ENCODE measurements around the gene GPI.

The GPI gene

GRCh38 chr19:34337739-34338138 is 27.3 kb upstream of the GPI start:
- in situ Hi-C loops (cut with HindIII; ENCODE audit: low sequenced_read_pairs) = no loop called here

- in situ Hi-C loops (cut with HindIII; ENCODE audit: low sequenced_read_pairs) = no loop called here
Measured at GRCh38 chr19:34341935-34342680, 22.9 kb upstream of the GPI start.

GRCh38 chr19:34343751-34344150 is 21.2 kb upstream of the GPI start:
- in situ Hi-C loops (cut with HindIII; ENCODE audit: low sequenced_read_pairs) = no loop called here

DNA sequence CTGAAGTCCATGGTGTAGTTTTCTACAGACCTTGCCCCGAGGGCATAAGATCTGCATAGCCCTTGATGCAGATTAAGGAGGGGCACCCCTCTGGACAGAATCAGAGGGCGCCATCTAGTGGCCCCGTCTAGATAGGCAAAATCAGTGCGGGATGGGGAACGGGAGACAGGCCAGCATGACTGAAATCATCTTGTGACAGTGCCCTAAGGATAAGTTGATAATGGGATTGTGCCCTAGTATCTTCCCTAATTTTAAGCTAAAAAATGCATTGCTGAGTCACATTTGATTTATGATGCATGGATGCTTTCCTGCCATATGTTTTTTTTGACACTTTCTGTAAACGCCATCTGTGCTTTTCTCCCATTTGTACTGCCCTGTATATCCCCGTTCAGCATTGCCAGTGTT is 19.0 kb upstream of the GPI start:
- in situ Hi-C loops (cut with HindIII; ENCODE audit: low sequenced_read_pairs) = no loop called here

- in situ Hi-C loops (cut with HindIII; ENCODE audit: low sequenced_read_pairs) = no loop called here
Measured at GRCh38 chr19:34347561-34348165, 17.3 kb upstream of the GPI start.

- in situ Hi-C loops (cut with HindIII; ENCODE audit: low sequenced_read_pairs) = no loop called here
Measured at GRCh38 chr19:34348899-34349487, 16.0 kb upstream of the GPI start.

- in situ Hi-C loops (cut with HindIII; ENCODE audit: low sequenced_read_pairs) = no loop called here
Measured at GRCh38 chr19:34350161-34350561, 14.8 kb upstream of the GPI start.

DNA sequence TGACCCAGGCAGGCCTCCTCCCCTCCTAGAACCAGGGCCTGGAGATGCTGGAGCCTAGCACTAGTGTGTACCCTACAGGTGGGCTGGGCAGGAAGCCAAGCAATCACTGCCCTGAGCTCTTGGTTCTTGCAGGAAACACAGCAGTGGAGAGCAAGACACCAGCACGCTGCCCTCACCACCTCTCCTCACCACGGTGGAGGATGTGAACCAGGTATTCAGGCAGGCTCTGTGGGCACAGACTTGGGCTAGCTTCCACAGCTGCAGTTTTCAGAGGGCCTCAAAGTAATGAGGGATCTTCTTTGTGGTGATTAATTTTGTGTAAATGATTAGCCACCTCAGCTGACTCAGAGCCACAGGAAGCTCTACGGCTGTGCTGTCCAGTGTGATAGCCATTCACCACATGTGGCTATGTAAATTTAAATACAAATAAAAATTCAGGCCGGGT is 13.6 kb upstream of the GPI start:
- in situ Hi-C loops (cut with HindIII; ENCODE audit: low sequenced_read_pairs) = no loop called here

- in situ Hi-C loops (cut with HindIII; ENCODE audit: low sequenced_read_pairs) = no loop called here
Measured at GRCh38 chr19:34353546-34353945, 11.4 kb upstream of the GPI start.

DNA sequence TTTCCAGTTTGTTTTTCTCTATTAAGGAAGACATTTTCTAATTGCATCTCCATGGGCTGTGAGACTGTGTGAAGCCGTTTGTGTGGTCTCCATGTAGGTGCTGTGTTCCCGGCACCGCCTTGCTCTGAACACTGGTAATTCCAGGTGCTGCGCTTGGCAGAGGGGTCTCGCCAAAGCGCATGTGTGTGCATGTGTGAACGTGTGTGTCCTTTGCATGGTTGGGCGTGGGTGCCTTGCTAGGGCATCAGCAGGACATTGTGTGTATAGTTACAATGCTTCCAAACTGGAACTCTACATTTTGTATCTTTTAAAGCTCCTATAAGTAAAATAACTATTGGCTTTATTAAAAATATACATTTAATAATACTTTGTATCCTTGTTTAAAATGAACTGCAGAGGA is 9.8 kb upstream of the GPI start:
- in situ Hi-C loops (cut with HindIII; ENCODE audit: low sequenced_read_pairs) = no loop called here

- in situ Hi-C loops (cut with HindIII; ENCODE audit: low sequenced_read_pairs) = no loop called here
Measured at GRCh38 chr19:34356875-34357274, 8.1 kb upstream of the GPI start.

DNA sequence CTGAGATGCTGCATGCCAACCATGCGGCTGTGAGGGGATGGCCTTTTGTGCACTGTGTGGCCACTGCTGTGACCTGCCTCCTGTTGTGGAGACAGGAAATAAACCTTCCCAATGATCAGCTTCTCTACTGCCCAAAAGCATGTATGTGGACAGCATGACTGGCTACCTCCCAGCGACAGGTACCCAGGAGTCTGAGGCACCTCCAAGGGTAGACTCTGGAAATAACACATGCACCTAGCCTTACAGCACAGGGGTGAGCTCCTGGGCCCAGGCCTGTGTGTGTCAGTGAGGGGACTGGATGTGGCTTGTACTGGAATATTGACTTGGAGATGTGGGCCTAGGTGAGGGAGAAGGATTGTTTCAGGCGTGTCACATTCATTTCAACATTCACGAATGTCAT is 7.6 kb upstream of the GPI start:
- in situ Hi-C loops (cut with HindIII; ENCODE audit: low sequenced_read_pairs) = no loop called here

GRCh38 chr19:34359140-34359953 is 5.6 kb upstream of the GPI start:
- in situ Hi-C loops (cut with HindIII; ENCODE audit: low sequenced_read_pairs) = no loop called here

DNA sequence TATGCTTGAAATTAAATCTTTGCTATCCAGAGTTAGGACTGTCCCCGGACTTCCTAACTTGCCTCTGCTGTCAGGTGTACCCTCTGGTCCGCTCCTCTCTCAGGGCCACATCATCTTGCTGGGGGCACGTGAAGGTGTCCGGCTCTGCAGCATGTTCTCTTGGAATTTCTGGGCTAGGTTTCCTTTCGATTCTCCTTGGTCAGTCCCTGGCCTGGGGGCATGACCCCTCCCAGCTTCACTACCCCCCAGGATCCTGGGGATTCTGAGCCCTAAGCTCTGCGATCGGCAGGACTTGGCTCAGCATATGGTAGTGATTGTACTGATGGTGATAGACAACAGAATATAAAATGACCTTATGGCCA is 5.1 kb upstream of the GPI start:
- in situ Hi-C loops (cut with HindIII; ENCODE audit: low sequenced_read_pairs) = no loop called here

GRCh38 chr19:34360354-34360909 is 4.6 kb upstream of the GPI start:
- in situ Hi-C loops (cut with HindIII; ENCODE audit: low sequenced_read_pairs) = no loop called here

DNA sequence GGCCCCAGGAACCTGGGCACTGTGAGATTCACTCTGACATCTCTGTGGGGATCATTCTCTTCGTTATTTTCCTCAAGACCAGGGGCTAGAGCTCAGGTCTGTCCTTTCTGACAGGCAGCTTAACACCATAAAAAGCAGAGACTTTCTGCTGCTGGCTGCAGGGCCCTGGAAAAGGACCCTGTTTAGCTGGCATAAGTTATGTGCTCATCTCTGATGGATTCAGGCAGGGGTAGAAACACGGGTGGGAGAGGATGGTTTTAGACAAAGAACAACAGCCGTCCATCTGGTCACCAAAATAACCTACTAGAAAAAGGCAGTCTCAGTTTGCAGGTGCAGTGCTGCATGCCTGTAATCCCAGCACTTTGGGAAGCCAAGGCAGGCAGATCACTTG is 2.3 kb upstream of the GPI start:
- in situ Hi-C loops (cut with HindIII; ENCODE audit: low sequenced_read_pairs) = no loop called here

DNA sequence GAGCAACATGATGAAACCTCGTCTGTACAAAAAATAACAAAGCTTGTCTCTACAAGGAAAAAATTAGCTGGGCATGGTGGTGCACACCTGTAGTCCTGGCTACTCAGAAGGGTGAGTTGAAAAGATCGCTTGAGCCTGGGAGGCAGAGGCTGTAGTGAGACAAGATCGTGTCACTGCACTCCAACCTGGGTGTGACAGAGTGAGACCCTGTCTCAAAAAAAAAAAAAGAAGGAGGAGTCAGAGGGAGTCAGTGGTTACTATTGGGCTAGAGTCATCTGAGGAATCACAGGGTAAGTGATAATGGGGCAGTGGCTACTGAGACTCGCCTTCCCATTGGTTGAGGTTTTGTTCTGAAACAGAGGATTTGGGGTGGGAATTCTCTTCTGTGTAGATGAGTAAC is 1.9 kb upstream of the GPI start:
- in situ Hi-C loops (cut with HindIII; ENCODE audit: low sequenced_read_pairs) = no loop called here

DNA sequence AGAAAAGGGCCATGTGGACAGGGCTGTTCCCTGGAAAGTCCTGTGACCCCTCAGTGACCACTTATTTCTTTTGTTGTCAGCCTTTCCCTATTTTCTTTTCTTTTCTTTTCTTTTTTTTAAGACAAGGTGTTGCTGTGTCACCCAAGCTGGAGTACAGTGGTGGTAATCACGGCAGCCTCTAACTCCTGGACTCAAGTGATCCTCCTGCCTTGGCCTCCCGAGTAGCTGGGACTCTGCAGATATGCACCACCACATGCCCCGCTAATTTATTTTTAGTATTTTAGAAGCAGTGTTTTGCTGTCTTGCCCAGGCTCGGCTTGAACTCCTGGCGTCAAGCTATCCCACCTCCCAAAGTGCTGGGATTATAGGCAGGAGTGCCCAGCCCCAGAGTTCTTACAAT is 1.1 kb upstream of the GPI start:
- in situ Hi-C loops (cut with HindIII; ENCODE audit: low sequenced_read_pairs) = no loop called here

DNA sequence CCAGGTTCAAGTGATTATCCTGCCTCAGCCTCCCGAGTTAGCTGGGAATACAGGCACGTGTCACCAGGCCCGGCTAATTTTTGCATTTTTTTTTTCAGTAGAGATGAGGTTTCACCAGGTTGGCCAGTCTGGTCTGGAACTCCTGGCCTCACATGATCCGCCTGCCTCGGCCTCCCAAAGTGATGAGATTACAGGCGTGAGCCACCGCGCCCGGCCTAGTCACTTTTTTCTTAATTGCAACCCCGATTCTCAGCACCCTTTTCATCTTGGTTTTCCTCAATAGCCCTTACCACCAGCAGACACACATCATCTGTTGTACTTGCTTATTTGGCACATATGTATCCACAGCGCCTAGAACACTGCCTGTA is 550 bp upstream of the GPI start:
- in situ Hi-C loops (cut with HindIII; ENCODE audit: low sequenced_read_pairs) = no loop called here

DNA sequence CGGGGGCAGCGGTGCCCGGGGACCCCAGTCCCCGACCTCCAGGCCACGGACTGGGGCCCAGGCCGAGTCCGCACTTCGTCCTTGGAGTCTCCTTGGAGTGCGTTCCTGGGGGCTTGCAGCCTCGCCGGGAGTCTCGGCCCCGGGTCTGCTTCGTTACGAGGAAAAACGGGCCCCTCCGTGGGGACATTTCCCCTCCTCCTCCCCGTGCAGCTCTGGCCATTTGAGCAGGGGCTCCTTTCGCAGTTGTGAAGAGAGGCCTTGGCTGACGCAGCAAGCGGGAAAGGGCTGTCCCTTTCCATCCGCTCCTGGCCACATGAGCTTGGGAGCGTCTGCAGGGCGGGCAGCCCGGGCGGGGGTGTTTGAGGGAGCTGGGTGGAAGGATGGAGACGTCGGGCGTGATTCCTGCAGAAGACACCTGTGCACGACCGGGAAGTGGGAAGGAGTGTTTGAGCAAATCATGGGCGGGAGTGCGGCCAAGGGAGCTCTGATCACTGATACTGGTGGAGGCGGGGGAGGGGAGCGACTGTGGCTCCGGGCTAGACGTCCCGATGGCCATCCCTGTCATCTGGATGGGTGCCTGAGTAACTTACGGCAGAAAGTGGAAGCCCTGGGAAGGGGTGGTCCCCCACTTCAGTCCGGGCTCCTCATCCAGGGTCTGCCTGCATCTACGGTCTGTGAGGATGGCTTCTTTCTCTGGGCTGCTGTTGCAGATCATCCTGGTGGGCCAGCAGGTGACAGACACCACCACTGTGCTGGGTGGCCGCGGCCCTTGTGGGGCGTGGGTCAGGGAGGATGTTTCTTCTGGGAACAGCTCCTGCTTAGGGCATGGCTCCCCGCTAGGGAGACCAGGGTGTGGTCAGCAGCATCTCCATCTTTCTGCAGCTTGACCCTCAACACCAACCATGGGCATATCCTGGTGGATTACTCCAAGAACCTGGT is 736 bp downstream of the GPI start:
- in situ Hi-C loops (cut with HindIII; ENCODE audit: low sequenced_read_pairs) = no loop called here
